ENCODE data around the gene LYST. TPM values are rescaled to one million over a fixed set of nuclear protein-coding genes. Genes with fewer than 3 reads are reported as not detected.

LYST gene
- polyA plus RNA-seq, 3 donors, result 46.3 to 128 (median 67.9) TPM

- H3K36me3 ChIP-seq (replicated peaks in 1 of 2; ENCODE audit: control insufficient read depth in 1 of 2, insufficient read depth in 2 of 2, low read length in 2 of 2), result peaks cover 78 to 98% of the 10 kb centered on the region in 2 donors
- peaks cover 99% of the 10 kb centered on the region for H4K20me1 ChIP-seq (ENCODE audit: insufficient read depth, low read length)
- H3K79me2 ChIP-seq (ENCODE audit: insufficient read depth, low read length), result peaks cover 100% of the 10 kb centered on the region
- no peak for DNase-seq
- peak overlapping the region in 6 of 7 donors; percentile 13 to 58 (median 40) for H3K27ac Mint-ChIP-seq
- no peak overlapping the region for H3K4me3 ChIP-seq (replicated peaks in 1 of 3; ENCODE audit: low read depth in 2 of 3, low read length in 3 of 3)
- H3K9ac ChIP-seq (ENCODE audit: insufficient read depth, low read length, poor library complexity, severe bottlenecking), result no peak overlapping the region
- no peak overlapping the region for H3K4me2 ChIP-seq (replicated peaks; ENCODE audit: extremely low read depth, low read length, poor library complexity, severe bottlenecking)
- no peak overlapping the region for H2AFZ ChIP-seq (ENCODE audit: insufficient read depth, low read depth, low read length, poor library complexity, severe bottlenecking)
- no peaks in the 10 kb centered on the region for H3K27me3 Mint-ChIP-seq (ENCODE audit: low read depth in 3 of 3)
- H3K4me1 Mint-ChIP-seq, result peaks cover 9% of the 10 kb centered on the region
- peaks cover 0 to 10% of the 10 kb centered on the region in 2 donors for H3K4me1 ChIP-seq (ENCODE audit: control insufficient read depth in 1 of 2, insufficient read depth in 2 of 2, low read length in 2 of 2)
- H3K27me3 ChIP-seq (ENCODE audit: control insufficient read depth in 2 of 2, insufficient read depth in 2 of 2, low read length in 2 of 2), result no peaks in the 10 kb centered on the region
- no peaks in the 10 kb centered on the region for H3K9me3 Mint-ChIP-seq
- H3K36me3 Mint-ChIP-seq, result peaks cover 54 to 70% of the 10 kb centered on the region in 2 donors
- no peak for TF ChIP-seq CTCF (IDR thresholded peaks at IDR 0.05)
- intact Hi-C loops (cut with micrococcal nuclease), result no loop called here
- H3K27ac ChIP-seq (ENCODE audit: low read depth in 1 of 2, low read length in 2 of 2), result peak overlapping the region in 1 of 2 donors; percentile 62
- no peak overlapping the region for H3K4me3 Mint-ChIP-seq
- H3K9me3 ChIP-seq (replicated peaks in 1 of 2; ENCODE audit: control insufficient read depth in 1 of 2, insufficient read depth in 1 of 2, low read length in 2 of 2), result no peaks in the 10 kb centered on the region
Measured at GRCh38 chr1:235822685-235823084, 44.0 kb downstream of the LYST start.

GRCh38 chr1:235821361-235821981 is 45.2 kb downstream of the LYST start:
- no CpG with 5 or more reads among the region's 3 CpGs for WGBS (ENCODE audit: insufficient coverage)
- no peak overlapping the region for H3K4me3 Mint-ChIP-seq
- peak overlapping the region in 4 of 7 donors; percentile 11 to 76 (median 66) for H3K27ac Mint-ChIP-seq
- H3K4me1 ChIP-seq (ENCODE audit: control insufficient read depth in 1 of 2, insufficient read depth in 2 of 2, low read length in 2 of 2), result peaks cover 0 to 8% of the 10 kb centered on the region in 2 donors
- no peaks in the 10 kb centered on the region for H3K9me3 Mint-ChIP-seq
- H3K36me3 ChIP-seq (replicated peaks in 1 of 2; ENCODE audit: control insufficient read depth in 1 of 2, insufficient read depth in 2 of 2, low read length in 2 of 2), result peaks cover 66 to 91% of the 10 kb centered on the region in 2 donors
- peaks cover 49 to 62% of the 10 kb centered on the region in 2 donors for H3K36me3 Mint-ChIP-seq
- H2AFZ ChIP-seq (ENCODE audit: insufficient read depth, low read depth, low read length, poor library complexity, severe bottlenecking), result no peak overlapping the region
- H3K4me2 ChIP-seq (replicated peaks; ENCODE audit: extremely low read depth, low read length, poor library complexity, severe bottlenecking), result no peak overlapping the region
- H4K20me1 ChIP-seq (ENCODE audit: insufficient read depth, low read length), result peaks cover 99% of the 10 kb centered on the region
- H3K27ac ChIP-seq (ENCODE audit: low read depth in 1 of 2, low read length in 2 of 2), result peak overlapping the region in 1 of 2 donors; percentile 62
- no peaks in the 10 kb centered on the region for H3K9me3 ChIP-seq (replicated peaks in 1 of 2; ENCODE audit: control insufficient read depth in 1 of 2, insufficient read depth in 1 of 2, low read length in 2 of 2)
- H3K4me1 Mint-ChIP-seq, result peaks cover 18% of the 10 kb centered on the region
- no peaks in the 10 kb centered on the region for H3K27me3 Mint-ChIP-seq (ENCODE audit: low read depth in 3 of 3)
- H3K9ac ChIP-seq (ENCODE audit: insufficient read depth, low read length, poor library complexity, severe bottlenecking), result no peak overlapping the region
- H3K4me3 ChIP-seq (replicated peaks in 1 of 3; ENCODE audit: low read depth in 2 of 3, low read length in 3 of 3), result no peak overlapping the region
- no peak for DNase-seq
- no peak for TF ChIP-seq CTCF (IDR thresholded peaks at IDR 0.05)
- no peaks in the 10 kb centered on the region for H3K27me3 ChIP-seq (ENCODE audit: control insufficient read depth in 2 of 2, insufficient read depth in 2 of 2, low read length in 2 of 2)
- peaks cover 100% of the 10 kb centered on the region for H3K79me2 ChIP-seq (ENCODE audit: insufficient read depth, low read length)
- intact Hi-C loops (cut with micrococcal nuclease), result no loop called here

Data from CD14-positive monocyte (primary cell).